K562 (cell line): ENCODE data around the gene EIF3I. TPM values are rescaled to one million over a fixed set of nuclear protein-coding genes. Genes with fewer than 3 reads are reported as not detected.

Experiments
- ATAC-seq: fragments of 200-7000 bp; cut with Tn5 transposase; 3 replicates; pipeline ENCODE4 v1.9.1; 2020; ENCODE audit warnings: moderate library complexity
- BruUV-seq: library from RNA; stranded (reverse); fragments of 400-500 nt; replicated peaks from 2 replicates; lab custom pipeline; 2021; lab: Mats Ljungman, UMichigan
- CTCF ChIA-PET: fragments of 300-600 bp; formaldehyde crosslinking; extraction: SDS; loops from one replicate; lab custom pipeline; 2021; ENCODE audit warnings: low intra/inter-chr PET ratio; lab: Yijun Ruan, JAX
- POLR2A ChIA-PET: fragments of 300-600, 350-650 bp; sonication (Branson Sonifier 250); formaldehyde crosslinking; extraction: SDS; loops from one replicate; lab custom pipeline; 2021; ENCODE audit warnings: antibody characterized with exemption, inconsistent platforms; lab: Yijun Ruan, JAX
- DNase-seq, 4 experiments: peaks; one replicate each; pipeline versions ENCODE4 v3.0.0 to v3.0.0-alpha.2; 2011 to 2018; ENCODE audit warnings: low spot score in 3 of 4, mixed read lengths in 3 of 4; ENCODE audit errors: extremely low read depth in 1 of 4
- FAIRE-seq: peaks from 2 replicates; lab custom pipeline; 2011; peaks lifted over from hg19 to GRCh38; lab: Jason Lieb, UNC
- H2AFZ ChIP-seq: 2 replicates; pipeline ENCODE4 v1.6.0; 2011; ENCODE audit warnings: low read depth, low read length, control low read depth, inconsistent platforms
- H3K27ac ChIP-seq: fragments of 200-600 bp; 3 replicates; pipeline ENCODE4 v1.8.0; 2011; ENCODE audit warnings: low read depth, mild to moderate bottlenecking, control low read depth, inconsistent platforms, low read length, moderate library complexity, mixed read lengths; ENCODE audit errors: extremely low read depth
- H3K27me3 ChIP-seq, 2 experiments: fragments of 300-600 bp in 1 of 2; 2 replicates in 1 of 2; 3 replicates in 1 of 2; pipeline versions ENCODE4 v1.6.0 to v1.8.0; 2011; ENCODE audit warnings: inconsistent platforms in 2 of 2, low read length in 2 of 2, mild to moderate bottlenecking in 1 of 2, mixed read lengths in 1 of 2, moderate library complexity in 1 of 2; ENCODE audit not compliant: control insufficient read depth in 2 of 2, insufficient read depth in 2 of 2
- H3K36me3 ChIP-seq: fragments of 300-600 bp; 3 replicates; pipeline ENCODE4 v1.8.0; 2011; ENCODE audit warnings: mild to moderate bottlenecking, low read length, inconsistent platforms; ENCODE audit not compliant: control insufficient read depth, insufficient read depth
- H3K4me1 ChIP-seq, 2 experiments: fragments of 200-600 bp in 1 of 2; replicated peaks in 1 of 2; 2 replicates in 1 of 2; 3 replicates in 1 of 2; pipeline versions ENCODE4 v1.5.1 to v1.8.0; 2011; ENCODE audit warnings: inconsistent platforms in 2 of 2, low read length in 2 of 2, mild to moderate bottlenecking in 1 of 2, mixed read lengths in 1 of 2, moderate library complexity in 1 of 2; ENCODE audit not compliant: control insufficient read depth in 2 of 2, insufficient read depth in 2 of 2
- H3K4me2 ChIP-seq: 2 replicates; pipeline ENCODE4 v1.6.1; 2011; ENCODE audit warnings: low read length, control low read depth, inconsistent platforms, mixed read lengths; ENCODE audit not compliant: insufficient read depth
- H3K4me3 ChIP-seq: fragments of 200-600 bp; sonication (generic), shearing (Covaris generic); 2 replicates; pipeline ENCODE4 v1.5.1; 2016; ENCODE audit warnings: control low read depth, inconsistent platforms
- H3K79me2 ChIP-seq: fragments of 200-600 bp; 3 replicates; pipeline ENCODE4 v1.8.0; 2011; ENCODE audit warnings: low read length, inconsistent platforms; ENCODE audit not compliant: control insufficient read depth, insufficient read depth
- H3K9ac ChIP-seq, 2 experiments: 2 replicates each; pipeline versions ENCODE4 v1.6.0 to v1.6.1; 2011; ENCODE audit warnings: low read depth in 2 of 2, low read length in 2 of 2, control low read depth in 1 of 2, inconsistent platforms in 1 of 2, mild to moderate bottlenecking in 1 of 2, mixed read lengths in 1 of 2; ENCODE audit not compliant: insufficient read depth in 1 of 2
- H3K9me1 ChIP-seq: one replicate; pipeline ENCODE4 v1.6.0; 2011; ENCODE audit warnings: inconsistent platforms, mild to moderate bottlenecking, low read length, moderate library complexity; ENCODE audit not compliant: control insufficient read depth, insufficient read depth
- H3K9me3 ChIP-seq: replicated peaks from 2 replicates; pipeline ENCODE4 v1.5.1; 2011; ENCODE audit warnings: low read depth, low read length, inconsistent platforms; ENCODE audit not compliant: control insufficient read depth, insufficient read depth
- H4K20me1 ChIP-seq: replicated peaks from 2 replicates; pipeline ENCODE4 v1.6.1; 2011; ENCODE audit warnings: low read length, inconsistent platforms, mixed read lengths; ENCODE audit not compliant: control insufficient read depth, insufficient read depth
- GTF2A2 ChIP-seq: IDR thresholded peaks from 2 replicates; pipeline ENCODE4 v1.6.1; 2016; ENCODE audit warnings: mild to moderate bottlenecking, missing genetic modification characterization, missing compliant biosample characterization
- HDAC6 ChIP-seq: IDR thresholded peaks from 2 replicates; pipeline ENCODE4 v1.6.1; 2012; ENCODE audit warnings: low read depth, mild to moderate bottlenecking, control low read depth, inconsistent platforms, low read length, moderate library complexity
- KAT8 ChIP-seq: fragments of 450-650 bp; IDR thresholded peaks from 2 replicates; pipeline ENCODE4 v1.6.1; 2016; ENCODE audit warnings: low read depth, mild to moderate bottlenecking
- MAFG ChIP-seq: fragments of 450-650 bp; conservative IDR thresholded peaks from 2 replicates; pipeline ENCODE4 v1.6.1; 2016; ENCODE audit warnings: missing genetic modification characterization, missing compliant biosample characterization
- NFATC3 ChIP-seq: fragments of 450-650 bp; IDR thresholded peaks from 2 replicates; pipeline ENCODE4 v1.6.1; 2017; ENCODE audit warnings: mild to moderate bottlenecking
- SNAPC5 ChIP-seq: fragments of 250-450 bp; sonication (Bioruptor Pico); IDR thresholded peaks from 2 replicates; pipeline ENCODE4 v1.8.0; 2021; ENCODE audit warnings: moderate library complexity, mild to moderate bottlenecking, inconsistent platforms
- SRSF3 ChIP-seq: fragments of 200-400 bp; formaldehyde crosslinking; IDR thresholded peaks from 2 replicates; pipeline ENCODE4 v1.6.1; 2016; ENCODE audit warnings: mild to moderate bottlenecking, low read length, moderate library complexity; ENCODE audit not compliant: insufficient read depth
- WGBS: fragments of 100-300 bp; shearing (Covaris generic); methylation state at CpG from one replicate; pipeline ENCODE4 v1.1.6; 2016; ENCODE audit warnings: low coverage, mixed read lengths; ENCODE audit not compliant: insufficient coverage; ENCODE audit errors: missing lambda C conversion rate; 5-methylcytosine and 5-hydroxymethylcytosine counted together
- in situ Hi-C: fragments of 300-500 bp; cut with MboI; formaldehyde crosslinking; loops from 4 replicates; pipeline ENCODE4 v1.15.0; 2018; ENCODE audit warnings: inconsistent platforms, mixed read lengths
- intact Hi-C: fragments of 100-400 bp; cut with micrococcal nuclease; formaldehyde crosslinking; loops from 2 replicates; pipeline ENCODE4 v1.14.2; 2022
- polyA plus RNA-seq, 8 experiments: library from polyadenylated mRNA; depleted of rRNA in 4 of 8; stranded (reverse) in 5 of 8; unstranded in 3 of 8; fragments of >200 nt; fragmentation: Nextera tagmentation in 2 of 8; fragmentation: Illumina TruSeq in 1 of 8; extraction: Ambion mirVana in 2 of 8; extraction: Trizol in 1 of 8; gene quantifications; 2 replicates each; pipeline versions ENCODE4 v1.2.1 to v1.2.3, GENCODE V29; 2011 to 2014; ENCODE audit warnings: inconsistent platforms in 1 of 8, missing spikeins in 1 of 8
- total RNA-seq, 7 experiments: library from RNA; depleted of rRNA in 6 of 7; stranded (reverse); fragments of >200 nt in 6 of 7; fragmentation: Illumina TruSeq in 2 of 7; extraction: Trizol in 2 of 7; gene quantifications; 2 replicates each; pipeline versions ENCODE4 v1.2.1 to v1.2.3, GENCODE V29; 2011 to 2021; ENCODE audit warnings: low replicate concordance in 1 of 7
- TF ChIP-seq, protein P1 (sequence below), 2 experiments: fragments of 150-350 bp in 1 of 2; IDR thresholded peaks; 2 replicates each; pipeline ENCODE4 v1.6.1; 2012 to 2016; ENCODE audit warnings: low read depth in 2 of 2, low read length in 2 of 2, mild to moderate bottlenecking in 1 of 2, moderate library complexity in 1 of 2

EIF3I gene
- total and polyA plus RNA-seq, 9 of the 15 experiments (the other 6 are each of a cell fraction or from before 2014, with no cell fraction given) = 414 to 1,526 (median 635) TPM

GRCh38 chr1:32216566-32216965 lies 5.6 kb upstream of the EIF3I start:
- in situ Hi-C loops (no loop called here), intact Hi-C loops (no loop called here)
- POLR2A ChIA-PET = interaction anchor here (0.5 to 2.6 kb wide), 12 partner anchors 8 to 178 kb away, joined by 3 to 17 read pairs (median 4); partner anchors contain the start of genes BSDC1, IQCC and MARCKSL1
- Histone ChIP-seq H3K4me3 (no peak overlapping the region), H3K9ac (peak overlapping the region in 1 of 2 experiments; percentile 72; a peak in 2 of 4 replicates), H3K27me3 (no peaks in the 10 kb centered on the region), H3K4me2 (no peak overlapping the region), H3K9me1 (no peaks in the 10 kb centered on the region), H3K9me3 (no peaks in the 10 kb centered on the region), H3K36me3 (peaks cover 43% of the 10 kb centered on the region; the same call in 2 of the 3 replicates), H4K20me1 (no peaks in the 10 kb centered on the region), H3K79me2 (peaks cover 11% of the 10 kb centered on the region; the same call in 2 of the 3 replicates), H3K4me1 (peaks cover 11 to 17% of the 10 kb centered on the region in 2 experiments; a peak in 4 of 5 replicates), H3K27ac (no peak overlapping the region), H2AFZ (no peak overlapping the region)
- TF ChIP-seq, protein P1, sequence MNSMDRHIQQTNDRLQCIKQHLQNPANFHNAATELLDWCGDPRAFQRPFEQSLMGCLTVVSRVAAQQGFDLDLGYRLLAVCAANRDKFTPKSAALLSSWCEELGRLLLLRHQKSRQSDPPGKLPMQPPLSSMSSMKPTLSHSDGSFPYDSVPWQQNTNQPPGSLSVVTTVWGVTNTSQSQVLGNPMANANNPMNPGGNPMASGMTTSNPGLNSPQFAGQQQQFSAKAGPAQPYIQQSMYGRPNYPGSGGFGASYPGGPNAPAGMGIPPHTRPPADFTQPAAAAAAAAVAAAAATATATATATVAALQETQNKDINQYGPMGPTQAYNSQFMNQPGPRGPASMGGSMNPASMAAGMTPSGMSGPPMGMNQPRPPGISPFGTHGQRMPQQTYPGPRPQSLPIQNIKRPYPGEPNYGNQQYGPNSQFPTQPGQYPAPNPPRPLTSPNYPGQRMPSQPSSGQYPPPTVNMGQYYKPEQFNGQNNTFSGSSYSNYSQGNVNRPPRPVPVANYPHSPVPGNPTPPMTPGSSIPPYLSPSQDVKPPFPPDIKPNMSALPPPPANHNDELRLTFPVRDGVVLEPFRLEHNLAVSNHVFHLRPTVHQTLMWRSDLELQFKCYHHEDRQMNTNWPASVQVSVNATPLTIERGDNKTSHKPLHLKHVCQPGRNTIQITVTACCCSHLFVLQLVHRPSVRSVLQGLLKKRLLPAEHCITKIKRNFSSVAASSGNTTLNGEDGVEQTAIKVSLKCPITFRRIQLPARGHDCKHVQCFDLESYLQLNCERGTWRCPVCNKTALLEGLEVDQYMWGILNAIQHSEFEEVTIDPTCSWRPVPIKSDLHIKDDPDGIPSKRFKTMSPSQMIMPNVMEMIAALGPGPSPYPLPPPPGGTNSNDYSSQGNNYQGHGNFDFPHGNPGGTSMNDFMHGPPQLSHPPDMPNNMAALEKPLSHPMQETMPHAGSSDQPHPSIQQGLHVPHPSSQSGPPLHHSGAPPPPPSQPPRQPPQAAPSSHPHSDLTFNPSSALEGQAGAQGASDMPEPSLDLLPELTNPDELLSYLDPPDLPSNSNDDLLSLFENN (IDR thresholded peaks at IDR 0.05; ENCODE audit: low read depth in 2 of 2, low read length in 2 of 2) = no peak
- TF ChIP-seq KAT8 (no peak), SRSF3 (no peak), GTF2A2 (tag) (no peak), HDAC6 (no peak), MAFG (no peak), SNAPC5 (no peak), NFATC3 (no peak)
- BruUV-seq = no TSS peak
- DNase-seq (no peak), ATAC-seq (no peak), FAIRE-seq (no peak)
- WGBS = 70% methylated on average over 5 of the region's 5 CpGs
- CTCF ChIA-PET = interaction anchor here (1.2 to 2.5 kb wide), 2 partner anchors 32 to 197 kb away, joined by 8 to 12 read pairs; no protein-coding TSS in a partner anchor
